SKM-1 treated with dmso at 0.1 percent for 144 hours (cell line): ENCODE measurements around the gene SCN1B.
A peak's percentile ranks its signal among the peaks of the same experiment; 100 is the strongest.
"Not testable (repeated sequence)": the region's sequence is repeated elsewhere in the genome, so short reads cannot be mapped to it uniquely, and the experiment has no call there.

Experiments used
- DNase-seq: peaks from one replicate; lab custom pipeline; 2025; ENCODE audit not compliant: unreplicated experiment; lab: John Stamatoyannopoulos, UW

SCN1B gene

GRCh38 chr19:35034588-35035382, 4.5 kb downstream of the SCN1B start:
- no peak for DNase-seq

GRCh38 chr19:35037716-35038622, 7.7 kb downstream of the SCN1B start:
- no peak for DNase-seq

- no peak for DNase-seq
Observed at GRCh38 chr19:35038623-35039512, 8.6 kb downstream of the SCN1B start.

GRCh38 chr19:35039881-35040825, 9.9 kb downstream of the SCN1B start:
- no peak for DNase-seq

GRCh38 chr19:35040826-35041547, 10.7 kb downstream of the SCN1B start:
- no peak for DNase-seq

GRCh38 chr19:35041548-35042055, 11.3 kb downstream of the SCN1B start, which contains the start of gene HPN:
Gene HPN, plus strand, starts transcription at chr19:35041721. Its CDS starts 786 bp downstream, at chr19:35042507.
- DNase-seq, result no peak

- no peak for DNase-seq
Observed at GRCh38 chr19:35042056-35042730, 11.9 kb downstream of the SCN1B start.

- DNase-seq, result no peak
Observed at GRCh38 chr19:35042954-35043604, 12.8 kb downstream of the SCN1B start.

GRCh38 chr19:35043906-35044305, 13.6 kb downstream of the SCN1B start:
- no peak for DNase-seq

GRCh38 chr19:35044317-35045117, 14.2 kb downstream of the SCN1B start:
- peak; percentile 4 for DNase-seq

GRCh38 chr19:35045667-35046300, 15.5 kb downstream of the SCN1B start:
- DNase-seq, result peak; percentile 49

GRCh38 chr19:35046461-35046860, 16.2 kb downstream of the SCN1B start:
- DNase-seq, result no peak

- DNase-seq, result no peak
Observed at GRCh38 chr19:35048911-35049411, 18.7 kb downstream of the SCN1B start.

GRCh38 chr19:35049456-35049855, 19.2 kb downstream of the SCN1B start:
- DNase-seq, result no peak

GRCh38 chr19:35050662-35051061, 20.4 kb downstream of the SCN1B start:
- DNase-seq, result not testable (repeated sequence)

- not testable (repeated sequence) for DNase-seq
Observed at GRCh38 chr19:35051268-35051667, 21.0 kb downstream of the SCN1B start.
